Kidney (tissue), 14 donors: Measurements from ENCODE around the gene EDA. TPM values are rescaled to one million over a fixed set of nuclear protein-coding genes. Genes with fewer than 3 reads are reported as not detected.

ENCODE experiments used
- DNase-seq, 5 donors: peaks; one replicate each; pipeline ENCODE4 v3.0.0-alpha.2; 2013 to 2020
- FAIRE-seq: peaks from 2 replicates; lab custom pipeline; 2012; peaks lifted over from hg19 to GRCh38; lab: Jason Lieb, UNC
- H3K27ac ChIP-seq, 2 donors: one replicate each; pipeline ENCODE4 v1.7.0; 2013; ENCODE audit warnings: low read depth in 2 of 2, low read length in 2 of 2, inconsistent platforms in 1 of 2
- H3K27me3 ChIP-seq: one replicate; pipeline ENCODE4 v1.7.1; 2013; ENCODE audit warnings: low read length, inconsistent platforms; ENCODE audit not compliant: control insufficient read depth, insufficient read depth
- H3K36me3 ChIP-seq, 3 donors: one replicate each; pipeline versions ENCODE4 v1.7.0 to v1.7.1; 2013; ENCODE audit warnings: low read length in 3 of 3, control low read depth in 1 of 3, inconsistent platforms in 1 of 3; ENCODE audit not compliant: insufficient read depth in 3 of 3, control insufficient read depth in 2 of 3
- H3K4me1 ChIP-seq, 3 donors: one replicate each; pipeline versions ENCODE4 v1.7.0 to v1.7.1; 2013; ENCODE audit warnings: low read length in 3 of 3, inconsistent platforms in 1 of 3, low read depth in 1 of 3; ENCODE audit not compliant: control insufficient read depth in 2 of 3, insufficient read depth in 2 of 3
- H3K4me3 ChIP-seq, 3 donors: one replicate each; pipeline versions ENCODE4 v1.7.0 to v1.8.1; 2013; ENCODE audit warnings: low read length in 3 of 3, control low read depth in 1 of 3, inconsistent platforms in 1 of 3
- H3K9ac ChIP-seq, 3 donors: one replicate each; pipeline versions ENCODE4 v1.7.0 to v1.7.1; 2013; ENCODE audit warnings: low read length in 3 of 3, control low read depth in 1 of 3, inconsistent platforms in 1 of 3
- H3K9me3 ChIP-seq, 3 donors: one replicate each; pipeline versions ENCODE4 v1.7.0 to v1.7.1; 2013; ENCODE audit warnings: low read length in 3 of 3, control low read depth in 1 of 3, inconsistent platforms in 1 of 3; ENCODE audit not compliant: control insufficient read depth in 2 of 3, insufficient read depth in 1 of 3
- CTCF ChIP-seq: IDR thresholded peaks from 3 replicates; pipeline ENCODE4 v1.5.1; 2012; ENCODE audit warnings: mild to moderate bottlenecking, moderate library complexity, borderline replicate concordance; ENCODE audit not compliant: insufficient read depth; ENCODE audit errors: extremely low read depth
- intact Hi-C: fragments of 100-400 bp; cut with DNase I; formaldehyde crosslinking; loops from one replicate; pipeline ENCODE4 v1.11.1; 2022
- polyA plus RNA-seq: library from polyadenylated mRNA; stranded (reverse); fragments of 350-450 nt; fragmentation: Illumina TruSeq; extraction: RNeasy Lipid Tissue Mini Kit (QIAGEN cat#74804); gene quantifications from one replicate; pipeline ENCODE4 v1.2.3, GENCODE V29; 2014; ENCODE audit warnings: low read depth, low replicate concordance; ENCODE audit not compliant: insufficient read depth
- total RNA-seq: library from RNA; stranded (reverse); fragmentation: NEBNext Ultra II Directional; extraction: Animal tissue kit (Norgen Biotek cat#: 25700); gene quantifications from one replicate; pipeline ENCODE4 v1.2.1, GENCODE V29; 2021
- donor health status: control.
- donor health status: control.
- donor health status: control.
- donor health status: control.
- donor health status: control.
- donor health status: DM: yes; HTN: yes; CAD: no.
- donor health status: Normal renal cell carcinoma (clear cell type).

The EDA gene
- total and polyA plus RNA-seq, 2 donors from 2014 or later = 2.9 to 4.2 TPM

DNA sequence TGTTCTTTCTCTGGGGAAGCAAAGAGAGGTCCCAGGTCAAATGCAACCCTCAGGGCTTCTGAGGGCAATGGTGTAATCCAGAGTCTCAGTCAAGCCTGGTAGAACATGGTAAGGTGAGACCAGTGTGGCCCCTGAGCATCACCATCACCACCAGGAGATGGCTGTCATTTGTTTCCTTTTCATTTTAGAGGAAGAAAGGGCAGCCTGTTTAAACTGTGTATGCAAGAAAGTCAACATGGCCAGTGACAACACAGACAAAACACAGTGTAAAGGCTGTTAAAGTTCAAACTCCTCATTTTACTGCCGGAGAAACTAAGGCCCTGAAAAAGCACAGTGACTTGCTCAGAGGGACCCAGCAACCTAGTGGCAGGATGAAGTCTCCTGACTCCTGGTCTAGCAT is 2.0 kb upstream of the EDA start:
- DNase-seq (no peak), FAIRE-seq (no peak)
- peaks cover 0 to 1% (median 0%) of the 10 kb centered on the region in 3 donors for H3K4me1 ChIP-seq
- no peak overlapping the region for H3K4me3 ChIP-seq
- H3K36me3 ChIP-seq = no peaks in the 10 kb centered on the region
- no peak overlapping the region for H3K27ac ChIP-seq
- no peak for TF ChIP-seq CTCF
- H3K9me3 ChIP-seq = no peaks in the 10 kb centered on the region
- H3K27me3 ChIP-seq = peaks cover 4% of the 10 kb centered on the region
- intact Hi-C loops = no loop called here
- no peak overlapping the region for H3K9ac ChIP-seq

DNA sequence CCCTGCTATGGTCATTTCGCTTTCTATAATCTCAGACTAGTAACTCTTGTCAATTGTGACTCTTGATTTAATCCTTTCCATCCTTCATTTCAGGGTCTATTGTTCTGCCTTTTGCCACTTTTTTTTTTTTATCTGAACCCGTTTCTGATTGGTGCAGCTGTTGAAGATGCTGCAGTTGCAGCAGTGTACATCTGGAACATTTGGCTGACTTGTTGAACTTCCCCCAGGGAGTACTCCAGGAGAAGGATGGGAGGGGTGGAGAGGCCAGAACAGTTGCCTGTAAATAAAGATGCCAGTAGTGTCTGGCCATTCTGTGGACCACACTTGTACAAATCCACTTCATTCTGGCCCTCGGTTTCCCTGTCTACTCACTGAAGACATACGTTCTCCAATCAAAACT is 1.0 kb upstream of the EDA start:
- H3K9me3 ChIP-seq = no peaks in the 10 kb centered on the region
- no peaks in the 10 kb centered on the region for H3K36me3 ChIP-seq
- H3K27me3 ChIP-seq = peaks cover 4% of the 10 kb centered on the region
- FAIRE-seq (no peak), DNase-seq (peak in 3 of 5 donors; percentile 11 to 46 (median 28))
- no peak overlapping the region for H3K9ac ChIP-seq
- TF ChIP-seq CTCF = no peak
- no peak overlapping the region for H3K4me3 ChIP-seq
- intact Hi-C loops = no loop called here
- no peak overlapping the region for H3K27ac ChIP-seq
- peaks cover 0 to 8% (median 0%) of the 10 kb centered on the region in 3 donors for H3K4me1 ChIP-seq

DNA sequence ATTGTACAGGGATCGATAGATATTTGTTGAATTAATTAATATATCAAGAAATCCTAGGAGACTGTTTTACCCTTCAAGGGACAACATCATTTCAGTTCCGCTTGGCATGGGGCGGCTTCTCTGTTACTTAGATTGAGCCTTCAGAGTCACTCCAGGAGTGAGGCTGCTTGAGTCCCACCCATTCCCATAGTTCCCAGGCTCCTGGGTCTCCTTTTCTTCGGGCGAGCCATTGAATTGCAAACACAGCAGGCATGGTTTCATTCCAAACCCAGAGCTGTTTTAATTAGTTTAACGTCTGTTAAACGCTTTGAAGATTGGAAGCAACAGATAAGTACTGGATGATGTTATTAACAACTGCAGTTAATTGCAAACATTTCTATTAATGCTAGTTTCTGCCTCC is 571 bp upstream of the EDA start:
- TF ChIP-seq CTCF = no peak
- Histone ChIP-seq H3K27me3 (peaks cover 4% of the 10 kb centered on the region), H3K4me3 (peak overlapping the region; percentile 45 to 57 (median 52)), H3K36me3 (no peaks in the 10 kb centered on the region), H3K9me3 (no peaks in the 10 kb centered on the region), H3K4me1 (peaks cover 0 to 8% (median 0%) of the 10 kb centered on the region in 3 donors), H3K27ac (no peak overlapping the region), H3K9ac (no peak overlapping the region)
- DNase-seq = peak in 1 of 5 donors; percentile 31
- intact Hi-C loops = no loop called here
- no peak for FAIRE-seq
